Loucy (cell line): ENCODE data around the gene STX11.

Experiments used
- CTCF ChIP-seq: fragments of 200-600 bp; sonication (generic); conservative IDR thresholded peaks from 2 replicates; pipeline ENCODE4 v1.5.1; 2014; ENCODE audit warnings: mild to moderate bottlenecking, antibody characterized with exemption, low read length
- EZH2phosphoT487 ChIP-seq: fragments of 200-600 bp; IDR thresholded peaks from 2 replicates; pipeline ENCODE4 v1.6.1; 2018; ENCODE audit warnings: antibody characterized with exemption, mild to moderate bottlenecking, moderate library complexity, borderline replicate concordance

- no peak for TF ChIP-seq CTCF
- no peak for TF ChIP-seq EZH2phosphoT487
These were observed 84.6 kb downstream of the STX11 start for GRCh38 chr6:144234935-144235334.
